ENCODE results near the gene SP4. TPM values are rescaled to one million over a fixed set of nuclear protein-coding genes. Genes with fewer than 3 reads are reported as not detected.

SP4 gene
- total and polyA plus RNA-seq, 9 donors: 6.9 to 22.1 (median 17.7) TPM

GRCh38 chr7:21425290-21425689 lies 2.6 kb upstream of the SP4 start:
- TF ChIP-seq, protein P1, sequence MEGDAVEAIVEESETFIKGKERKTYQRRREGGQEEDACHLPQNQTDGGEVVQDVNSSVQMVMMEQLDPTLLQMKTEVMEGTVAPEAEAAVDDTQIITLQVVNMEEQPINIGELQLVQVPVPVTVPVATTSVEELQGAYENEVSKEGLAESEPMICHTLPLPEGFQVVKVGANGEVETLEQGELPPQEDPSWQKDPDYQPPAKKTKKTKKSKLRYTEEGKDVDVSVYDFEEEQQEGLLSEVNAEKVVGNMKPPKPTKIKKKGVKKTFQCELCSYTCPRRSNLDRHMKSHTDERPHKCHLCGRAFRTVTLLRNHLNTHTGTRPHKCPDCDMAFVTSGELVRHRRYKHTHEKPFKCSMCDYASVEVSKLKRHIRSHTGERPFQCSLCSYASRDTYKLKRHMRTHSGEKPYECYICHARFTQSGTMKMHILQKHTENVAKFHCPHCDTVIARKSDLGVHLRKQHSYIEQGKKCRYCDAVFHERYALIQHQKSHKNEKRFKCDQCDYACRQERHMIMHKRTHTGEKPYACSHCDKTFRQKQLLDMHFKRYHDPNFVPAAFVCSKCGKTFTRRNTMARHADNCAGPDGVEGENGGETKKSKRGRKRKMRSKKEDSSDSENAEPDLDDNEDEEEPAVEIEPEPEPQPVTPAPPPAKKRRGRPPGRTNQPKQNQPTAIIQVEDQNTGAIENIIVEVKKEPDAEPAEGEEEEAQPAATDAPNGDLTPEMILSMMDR (IDR thresholded peaks at IDR 0.05): no peak
- TF ChIP-seq POLR2A (IDR thresholded peaks at IDR 0.05) (no peak), EP300 (IDR thresholded peaks at IDR 0.05) (no peak)
- 94 to 97% (median 95%) methylated on average over 10 of the region's 10 CpGs for WGBS, 3 donors
- no peak overlapping the region for H3K27ac ChIP-seq
- intact Hi-C loops (cut with DNase I): no loop called here
- no peaks in the 10 kb centered on the region for H3K27me3 ChIP-seq
- H3K36me3 ChIP-seq: no peaks in the 10 kb centered on the region
- peaks cover 7% of the 10 kb centered on the region for H3K4me1 ChIP-seq (ENCODE audit: insufficient read depth)
- DNase-seq: peak in 1 of 5 donors; percentile 30
- no peaks in the 10 kb centered on the region for H3K9me3 ChIP-seq
- H3K4me3 ChIP-seq: no peak overlapping the region

- H3K36me3 ChIP-seq: no peaks in the 10 kb centered on the region
- H3K27ac ChIP-seq: no peak overlapping the region
- peak overlapping the region; percentile 48 for H3K4me3 ChIP-seq
- intact Hi-C loops (cut with DNase I): no loop called here
- no peak for TF ChIP-seq EP300 (IDR thresholded peaks at IDR 0.05)
- TF ChIP-seq, protein P1 (IDR thresholded peaks at IDR 0.05): no peak
- TF ChIP-seq POLR2A (IDR thresholded peaks at IDR 0.05): no peak
- 4 to 6% (median 4%) methylated on average over 35 of the region's 35 CpGs for whole genome bisulfite sequencing, 3 donors
- no peaks in the 10 kb centered on the region for H3K27me3 ChIP-seq
- DNase-seq: no peak
- H3K9me3 ChIP-seq: no peaks in the 10 kb centered on the region
- H3K4me1 ChIP-seq (ENCODE audit: insufficient read depth): peaks cover 8% of the 10 kb centered on the region
Observed at GRCh38 chr7:21426286-21427181, 1.3 kb upstream of the SP4 start.

DNA sequence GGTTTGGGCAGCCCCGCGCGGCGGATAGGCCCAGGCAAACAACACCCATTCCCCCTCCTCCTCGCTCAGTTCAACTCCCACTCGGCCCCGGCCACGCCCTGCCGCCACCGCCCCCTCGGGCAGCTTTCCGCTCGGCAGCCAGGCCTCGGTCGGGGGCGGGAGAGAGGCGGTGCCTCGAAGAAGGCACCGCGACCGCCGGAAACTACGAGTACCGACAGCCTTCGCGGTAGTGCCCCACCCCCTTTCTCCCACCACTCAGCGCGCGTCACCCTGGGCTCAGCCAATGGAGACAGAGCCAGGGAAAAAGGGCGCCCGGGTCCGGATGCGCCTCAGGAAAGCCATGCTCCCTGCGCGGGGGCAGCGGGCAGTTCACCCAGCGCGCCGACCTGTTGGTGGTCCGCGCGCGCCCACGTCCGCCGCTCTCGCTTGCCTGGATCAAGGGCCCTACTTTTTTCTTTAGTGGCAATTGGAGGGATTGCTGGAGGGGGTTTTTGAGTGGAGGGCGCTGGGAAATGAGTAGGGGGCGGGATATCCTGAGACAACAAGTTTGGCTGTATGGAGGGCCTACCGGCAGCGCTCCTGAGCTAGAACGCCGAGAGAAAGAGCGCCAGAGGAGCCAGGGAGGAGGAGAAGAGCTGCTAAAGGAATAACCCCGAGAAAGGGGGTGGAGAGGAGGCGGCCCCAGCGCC lies 557 bp upstream of the SP4 start:
- Histone ChIP-seq H3K4me1 (ENCODE audit: insufficient read depth) (peaks cover 8% of the 10 kb centered on the region), H3K9me3 (no peaks in the 10 kb centered on the region), H3K27me3 (no peaks in the 10 kb centered on the region), H3K27ac (peak overlapping the region; percentile 84 to 96), H3K4me3 (peak overlapping the region; percentile 57), H3K36me3 (no peaks in the 10 kb centered on the region)
- 0 to 1% (median 0%) methylated on average over 40 to 57 of the region's 57 CpGs for WGBS, 3 donors
- TF ChIP-seq, protein P1 (IDR thresholded peaks at IDR 0.05): peak; percentile 10 to 59 (median 23)
- TF ChIP-seq EP300 (IDR thresholded peaks at IDR 0.05): no peak
- peak; percentile 35 for TF ChIP-seq POLR2A (IDR thresholded peaks at IDR 0.05)
- intact Hi-C loops (cut with DNase I): no loop called here
- DNase-seq: peak; percentile 99

GRCh38 chr7:21428659-21428941 lies 717 bp downstream of the SP4 start:
- Histone ChIP-seq H3K27me3 (no peaks in the 10 kb centered on the region), H3K4me1 (ENCODE audit: insufficient read depth) (peaks cover 12% of the 10 kb centered on the region), H3K9me3 (no peaks in the 10 kb centered on the region), H3K36me3 (no peaks in the 10 kb centered on the region), H3K4me3 (peak overlapping the region; percentile 57), H3K27ac (peak overlapping the region; percentile 84 to 96)
- 0 to 6% (median 2%) methylated on average over 5 of the region's 5 CpGs for WGBS, 3 donors
- intact Hi-C loops (cut with DNase I): no loop called here
- TF ChIP-seq POLR2A (IDR thresholded peaks at IDR 0.05) (no peak), EP300 (IDR thresholded peaks at IDR 0.05) (no peak)
- TF ChIP-seq, protein P1 (IDR thresholded peaks at IDR 0.05): peak in 1 of 3 donors; percentile 7
- DNase-seq: no peak

Data from ovary (tissue), 9 donors.